GM13977 (cell line): Measurements from ENCODE around the gene LAMA3.
"Not testable (repeated sequence)": the region's sequence is repeated elsewhere in the genome, so short reads cannot be mapped to it uniquely, and the experiment has no call there.

Experiments used
- DNase-seq: peaks from one replicate; pipeline ENCODE4 v3.0.0; 2012; ENCODE audit warnings: low spot score
- CTCF ChIP-seq: IDR thresholded peaks from 2 replicates; pipeline ENCODE4 v1.5.1; 2012; ENCODE audit warnings: mild to moderate bottlenecking, control low read depth; ENCODE audit not compliant: insufficient read depth; ENCODE audit errors: extremely low read depth, missing control alignments
- in situ Hi-C: fragments of 300-500 bp; cut with MboI; formaldehyde crosslinking; loops from one replicate; pipeline ENCODE4 v1.12.0; 2022; ENCODE audit warnings: low sequenced_read_pairs, low pct_unique_long_range_greater_than_20kb, mixed read lengths, inconsistent platforms; ENCODE audit not compliant: unreplicated experiment

The LAMA3 gene

GRCh38 chr18:23735021-23735464, 45.8 kb downstream of the LAMA3 start:
- in situ Hi-C loops: no loop called here
- no peak for DNase-seq
- no peak for TF ChIP-seq CTCF

- TF ChIP-seq CTCF: no peak
- no peak for DNase-seq
- in situ Hi-C loops: no loop called here
These were observed 48.3 kb downstream of the LAMA3 start for GRCh38 chr18:23737578-23737977.

GRCh38 chr18:23738151-23738550, 48.9 kb downstream of the LAMA3 start:
- no peak for DNase-seq
- no peak for TF ChIP-seq CTCF
- in situ Hi-C loops: no loop called here

GRCh38 chr18:23738575-23738974, 49.3 kb downstream of the LAMA3 start:
- DNase-seq: no peak
- in situ Hi-C loops: no loop called here
- TF ChIP-seq CTCF: no peak

GRCh38 chr18:23740105-23740830, 51.0 kb downstream of the LAMA3 start:
- TF ChIP-seq CTCF: no peak
- in situ Hi-C loops: no loop called here
- no peak for DNase-seq

GRCh38 chr18:23741967-23742366, 52.7 kb downstream of the LAMA3 start:
- DNase-seq, in situ Hi-C loops: not testable (repeated sequence)

- in situ Hi-C loops: no loop called here
- no peak for DNase-seq
- no peak for TF ChIP-seq CTCF
These were observed 54.6 kb downstream of the LAMA3 start for GRCh38 chr18:23743733-23744333.
